GM21786 (cell line): ENCODE results near the gene GRAMD2A.
"Not testable (repeated sequence)": the region's sequence is repeated elsewhere in the genome, so short reads cannot be mapped to it uniquely, and the experiment has no call there.

Source experiments
- ATAC-seq: cut with Tn5 transposase; IDR thresholded peaks from one replicate; pipeline ENCODE4 v1.9.1; 2021; ENCODE audit not compliant: unreplicated experiment

GRAMD2A gene

DNA sequence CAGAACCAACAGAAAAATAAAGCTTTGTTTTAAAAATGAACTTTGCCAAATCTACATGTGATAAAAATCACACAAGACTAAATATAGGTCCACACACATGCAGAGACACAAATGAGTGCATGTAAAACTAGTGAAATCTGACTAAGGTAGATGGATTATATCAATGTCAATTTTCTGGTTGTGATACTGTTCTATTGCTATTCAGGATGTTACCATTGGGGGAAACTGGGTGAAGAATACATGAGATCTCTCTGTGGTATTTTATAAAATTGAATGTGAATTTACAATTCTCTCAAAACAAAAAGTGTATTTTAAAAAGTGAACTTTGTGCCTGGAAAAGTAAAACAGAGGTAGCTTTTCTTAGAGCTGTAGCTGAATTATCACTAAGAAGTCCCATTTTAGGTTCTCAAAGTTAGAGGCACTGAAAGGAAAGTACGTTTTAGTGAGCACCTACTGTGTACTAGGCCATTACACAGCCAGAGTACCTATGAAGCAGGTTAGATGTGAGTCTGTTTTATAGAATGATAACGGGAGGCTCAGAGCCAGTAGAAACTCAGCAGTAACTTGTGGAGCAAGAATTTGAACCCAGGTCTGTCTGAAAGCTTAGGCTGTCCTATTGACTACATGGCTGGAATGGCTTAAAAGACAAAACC, 8.2 kb downstream of the GRAMD2A start:
- no peak for ATAC-seq

GRCh38 chr15:72184165-72184811, 13.3 kb downstream of the GRAMD2A start:
- ATAC-seq, result no peak

DNA sequence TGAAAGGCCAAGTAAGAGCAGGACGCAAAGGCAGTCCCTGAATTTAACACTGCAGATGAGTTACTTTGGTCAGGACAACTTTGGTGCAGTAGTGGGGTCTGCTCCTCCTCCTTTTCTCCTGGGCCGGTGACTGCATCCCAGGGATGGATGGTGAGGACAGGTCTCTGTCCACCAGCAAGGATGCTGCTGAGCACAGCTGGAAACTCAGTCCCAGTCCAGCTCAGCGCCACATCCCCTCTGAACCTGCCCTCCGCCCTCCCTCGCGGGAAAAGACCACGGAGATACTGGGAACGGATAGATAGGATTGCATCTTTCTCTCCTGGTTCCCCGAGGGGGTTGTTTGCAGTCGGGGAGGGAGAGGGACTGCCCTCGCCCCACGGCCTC, 13.8 kb downstream of the GRAMD2A start:
- ATAC-seq, result no peak

GRCh38 chr15:72182673-72183072, 14.9 kb downstream of the GRAMD2A start:
- no peak for ATAC-seq

DNA sequence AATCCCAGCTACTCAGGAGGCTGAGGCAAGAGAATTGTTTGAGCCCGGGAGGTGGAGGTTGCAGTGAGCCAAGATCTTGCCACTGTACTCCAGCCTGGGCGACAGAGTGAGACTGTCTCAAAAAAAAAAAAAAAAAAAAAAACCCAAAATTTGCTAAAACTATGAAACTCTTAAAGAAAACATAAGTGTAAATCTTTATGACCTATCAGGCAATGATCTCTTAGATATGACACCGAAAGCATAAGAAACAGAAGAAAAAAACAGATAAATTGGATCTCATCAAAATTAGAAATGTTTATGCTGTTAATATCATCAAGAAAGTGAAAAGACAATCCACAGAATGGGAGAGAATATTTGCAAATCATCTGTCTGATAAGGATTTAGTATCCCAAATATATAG, 15.3 kb downstream of the GRAMD2A start:
- no peak for ATAC-seq

- no peak for ATAC-seq
Observed at GRCh38 chr15:72180761-72181324, 16.7 kb downstream of the GRAMD2A start.

GRCh38 chr15:72179950-72180581, 17.5 kb downstream of the GRAMD2A start:
- ATAC-seq, result no peak

DNA sequence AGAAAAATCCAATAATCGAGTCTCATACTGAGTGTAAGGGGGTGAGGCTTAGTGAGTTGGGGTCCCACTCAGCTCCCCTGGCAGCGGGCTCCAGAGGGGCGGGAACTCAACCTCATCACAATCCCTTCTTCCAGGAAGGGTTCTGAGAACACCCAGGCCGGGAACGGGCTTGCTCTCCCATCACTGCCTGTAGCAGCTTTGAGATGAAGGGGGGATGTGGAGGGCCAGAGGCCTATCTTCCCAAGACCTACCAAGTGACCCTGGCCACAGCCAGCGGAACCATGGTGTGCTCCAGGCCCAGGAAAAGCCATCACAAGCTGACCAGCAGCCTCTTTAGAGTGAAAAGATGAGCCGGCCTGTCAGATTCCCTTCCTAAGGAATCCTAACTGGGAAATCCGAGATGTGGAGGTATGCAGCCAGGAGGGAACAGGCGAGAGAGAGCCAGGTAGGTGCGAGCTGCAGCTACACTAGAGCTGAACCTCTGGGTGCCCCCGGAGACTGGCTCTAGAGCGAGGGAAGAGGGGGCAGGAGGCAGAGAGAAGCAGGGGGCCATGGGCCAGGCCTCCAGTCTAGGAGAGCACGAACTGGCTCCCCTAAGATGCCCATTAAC, 18.5 kb downstream of the GRAMD2A start:
- no peak for ATAC-seq

GRCh38 chr15:72176743-72177142, 20.8 kb downstream of the GRAMD2A start:
- ATAC-seq, result no peak

DNA sequence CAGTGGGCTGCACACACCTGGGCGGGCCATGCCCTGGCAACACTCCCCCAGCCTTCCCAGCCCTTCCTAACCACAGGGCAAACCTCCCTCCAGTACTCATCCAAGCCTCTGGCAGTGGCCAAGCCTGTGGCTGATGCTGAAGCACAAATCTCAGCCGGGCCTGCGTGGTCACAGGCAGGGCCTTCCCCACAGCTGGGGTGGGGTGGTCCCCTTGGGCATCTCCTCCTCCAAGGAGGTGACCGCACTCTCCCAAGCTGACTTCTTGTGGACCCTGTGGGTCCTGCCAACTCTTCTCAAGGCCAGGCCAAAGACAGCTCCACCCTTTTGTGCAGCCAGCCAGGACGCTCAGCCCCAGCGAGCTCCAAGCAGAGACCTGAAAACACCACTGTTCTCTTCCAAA, 21.4 kb downstream of the GRAMD2A start:
- ATAC-seq, result no peak

DNA sequence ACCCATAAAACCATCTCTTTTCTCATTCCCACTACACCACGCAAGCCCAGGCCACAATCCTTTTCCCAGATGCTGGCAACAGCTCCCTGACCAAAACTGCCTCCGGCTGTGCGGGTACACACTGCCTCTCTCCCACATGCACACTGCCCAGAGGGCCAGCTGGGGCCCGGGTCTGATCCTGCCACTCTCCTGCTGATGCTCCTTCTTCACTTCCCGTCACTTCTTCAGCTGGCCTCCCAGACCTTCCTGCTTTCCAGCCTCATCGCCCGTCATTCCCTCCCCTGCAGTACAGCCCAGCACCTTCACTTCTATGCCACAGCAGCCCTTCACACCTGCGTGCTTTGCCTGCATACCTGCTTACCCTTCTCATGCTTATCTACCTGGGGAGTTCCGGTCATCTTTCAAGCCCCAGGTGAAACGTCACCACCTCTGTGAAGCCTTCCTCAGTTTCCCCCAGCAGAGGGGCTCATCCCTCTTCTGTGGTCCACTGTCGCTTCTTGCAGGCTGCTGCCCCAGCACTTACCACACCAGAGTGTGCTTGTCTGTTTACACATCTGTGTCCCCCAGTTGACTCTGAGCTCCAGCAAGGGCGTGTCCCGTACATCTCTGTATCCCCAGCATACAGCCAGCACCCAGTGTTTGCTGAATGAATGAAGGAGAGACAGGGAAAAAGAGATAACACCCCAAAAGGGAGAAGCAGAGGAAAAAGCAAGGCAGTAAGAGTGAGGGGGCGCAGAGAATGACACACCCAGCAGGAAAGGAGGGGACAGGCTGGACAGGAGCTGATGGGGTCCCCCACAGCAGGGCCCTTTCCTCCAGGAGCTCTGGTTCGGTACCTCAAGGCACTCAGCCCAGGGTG, 22.2 kb downstream of the GRAMD2A start:
- no peak for ATAC-seq

- no peak for ATAC-seq
Observed at GRCh38 chr15:72174551-72175165, 22.9 kb downstream of the GRAMD2A start.

DNA sequence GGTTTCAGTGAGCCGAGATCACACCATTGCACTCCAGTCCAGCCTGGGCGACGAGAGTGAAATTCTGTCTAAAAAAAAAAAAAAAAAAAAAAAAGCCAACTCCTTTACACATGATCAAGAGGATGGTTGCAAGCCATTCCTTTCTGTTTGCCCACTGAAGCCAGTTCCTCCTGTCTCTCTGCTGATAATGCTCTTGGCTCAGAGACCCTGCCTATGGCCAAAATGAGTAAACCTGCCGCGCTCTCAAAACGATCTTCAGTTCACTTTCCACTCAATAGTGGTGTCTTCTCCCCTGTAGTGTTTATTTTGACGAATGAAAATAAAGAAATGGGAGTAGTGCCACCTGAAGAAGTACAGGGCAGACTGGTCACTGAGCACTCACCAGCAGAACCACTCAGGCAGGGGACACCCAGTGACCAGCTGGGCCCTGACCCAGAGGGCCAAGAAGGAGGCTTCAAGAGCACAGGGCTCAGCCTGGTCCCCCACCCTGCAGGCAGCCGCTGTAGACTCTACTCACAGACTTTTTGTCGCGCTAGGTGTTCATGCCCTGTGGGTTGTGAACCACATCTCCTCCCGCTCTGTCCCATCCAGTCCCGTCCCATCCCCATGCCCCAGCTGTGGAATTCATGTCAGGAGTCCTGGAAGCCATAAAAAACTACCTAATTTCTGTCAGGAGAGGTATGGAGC, 23.6 kb downstream of the GRAMD2A start:
- no peak for ATAC-seq

DNA sequence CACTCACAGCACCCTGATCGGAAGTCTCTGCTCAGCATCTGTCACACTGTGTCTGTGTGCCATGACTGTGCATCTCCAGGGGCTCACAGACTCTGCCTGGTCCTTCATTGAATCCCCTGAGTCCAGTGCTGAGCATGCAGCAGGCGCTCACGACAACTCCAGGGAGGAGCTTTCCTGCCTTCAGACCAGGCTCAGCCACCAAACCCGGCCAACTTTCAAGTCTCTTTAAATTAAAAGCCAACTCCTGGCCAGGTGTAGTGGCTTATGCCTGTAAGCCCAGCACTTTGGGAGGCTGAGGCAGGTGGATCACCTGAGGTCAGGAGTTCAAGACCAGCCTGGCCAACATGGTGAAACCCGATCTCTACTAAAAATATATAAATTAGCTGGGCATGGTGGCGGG, 24.2 kb downstream of the GRAMD2A start:
- ATAC-seq, result no peak

- no peak for ATAC-seq
Observed at GRCh38 chr15:72172796-72173195, 24.8 kb downstream of the GRAMD2A start.

DNA sequence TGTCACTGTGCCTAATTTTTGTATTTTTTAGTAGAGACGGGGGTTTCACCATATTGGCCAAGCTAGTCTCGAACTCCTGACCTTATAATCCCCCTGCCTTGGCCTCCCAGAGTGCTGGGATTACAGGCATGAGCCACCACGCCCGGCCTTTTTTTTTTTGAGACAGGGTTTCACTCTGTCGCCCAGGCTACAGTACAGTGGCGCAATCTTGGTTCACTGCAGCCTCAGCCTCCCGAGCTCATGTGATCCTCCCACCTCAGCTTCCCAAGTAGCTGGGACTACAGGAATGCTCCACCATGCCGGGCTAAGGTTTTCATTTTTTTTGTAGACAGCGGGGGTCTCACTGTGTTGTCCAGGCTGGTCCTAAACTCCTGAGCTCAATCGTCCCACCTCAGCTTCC, 25.6 kb downstream of the GRAMD2A start:
- not testable (repeated sequence) for ATAC-seq

DNA sequence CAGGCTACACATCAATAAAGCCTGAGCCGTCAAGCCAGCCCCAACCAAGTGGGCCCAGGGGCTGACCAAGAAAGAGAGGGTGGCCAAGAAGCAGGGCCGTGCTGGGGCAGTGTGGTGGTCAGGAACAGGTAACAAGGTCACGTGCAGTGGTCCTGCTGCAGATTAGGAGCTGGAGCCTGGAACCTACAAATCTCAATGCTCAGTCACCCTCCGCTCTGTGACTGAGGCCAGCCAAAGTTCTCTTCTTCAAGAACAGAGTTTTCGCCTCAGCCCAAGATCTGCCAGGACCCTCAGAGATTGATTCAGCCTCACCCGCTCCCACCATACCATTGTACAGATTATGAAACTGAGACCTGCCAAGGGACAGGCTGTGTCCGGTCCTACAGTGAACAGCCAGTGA, 26.9 kb downstream of the GRAMD2A start:
- ATAC-seq, result no peak

GRCh38 chr15:72169921-72170611, 27.5 kb downstream of the GRAMD2A start:
- ATAC-seq, result no peak

DNA sequence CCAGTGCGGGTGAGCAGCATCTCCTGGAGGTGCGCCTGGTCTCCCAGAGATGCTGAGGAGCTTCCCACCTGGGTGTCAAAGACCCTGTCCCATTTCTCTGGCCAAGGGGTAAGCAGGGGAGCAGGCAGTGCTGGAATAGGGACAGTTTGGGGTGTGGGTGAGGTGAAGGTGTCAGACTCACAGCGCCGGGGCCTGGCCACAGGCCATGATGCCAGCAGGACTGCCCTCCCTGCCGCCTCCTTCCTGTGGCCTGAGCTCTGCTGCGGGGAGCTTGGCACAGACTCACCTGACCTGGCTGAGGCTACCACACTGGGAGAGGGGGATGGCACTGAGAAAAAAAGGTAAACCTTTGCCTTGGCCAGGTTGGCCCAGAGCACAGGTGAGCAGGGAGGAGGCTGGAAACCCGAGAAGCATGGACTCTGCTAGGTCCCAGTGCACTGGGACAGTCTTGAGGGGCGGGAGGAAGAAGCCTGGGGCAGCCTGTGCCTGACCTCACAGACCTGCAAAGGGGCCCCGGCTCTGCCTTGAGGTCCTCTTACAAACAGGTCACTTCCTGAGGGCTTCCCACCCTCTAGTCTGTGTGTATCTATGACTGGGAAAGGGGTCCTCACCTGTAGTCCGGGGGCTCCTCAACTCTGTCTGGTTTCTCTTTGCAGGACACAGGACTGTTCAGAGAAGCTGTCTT, 28.2 kb downstream of the GRAMD2A start:
- ATAC-seq, result no peak
